Rectal smooth muscle tissue (tissue), 1 donor: ENCODE measurements around the gene MARK3.

Source experiments
- H3K27ac ChIP-seq: one replicate; pipeline ENCODE4 v1.7.0; 2013; ENCODE audit warnings: low read depth, low read length, inconsistent platforms
- H3K27me3 ChIP-seq: one replicate; pipeline ENCODE4 v1.7.0; 2013; ENCODE audit warnings: low read length; ENCODE audit not compliant: control insufficient read depth, insufficient read depth
- H3K36me3 ChIP-seq: one replicate; pipeline ENCODE4 v1.7.0; 2013; ENCODE audit warnings: low read length; ENCODE audit not compliant: control insufficient read depth, insufficient read depth
- H3K4me1 ChIP-seq: one replicate; pipeline ENCODE4 v1.7.0; 2013; ENCODE audit warnings: low read length; ENCODE audit not compliant: control insufficient read depth, insufficient read depth
- H3K4me3 ChIP-seq: one replicate; pipeline ENCODE4 v1.7.0; 2013; ENCODE audit warnings: low read length
- H3K9ac ChIP-seq: one replicate; pipeline ENCODE4 v1.7.0; 2013; ENCODE audit warnings: low read length

The MARK3 gene

GRCh38 chr14:103540821-103541708, 155.8 kb downstream of the MARK3 start:
- Histone ChIP-seq H3K27me3 (no peaks in the 10 kb centered on the region), H3K4me3 (peak overlapping the region; percentile 17), H3K36me3 (no peaks in the 10 kb centered on the region), H3K4me1 (peaks cover 67% of the 10 kb centered on the region), H3K9ac (no peak overlapping the region), H3K27ac (peak overlapping the region; percentile 85)

- no peak overlapping the region for H3K9ac ChIP-seq
- H3K4me1 ChIP-seq = peaks cover 70% of the 10 kb centered on the region
- peak overlapping the region; percentile 85 for H3K27ac ChIP-seq
Observed at GRCh38 chr14:103541709-103542604, 156.7 kb downstream of the MARK3 start.

GRCh38 chr14:103542605-103543088, 157.4 kb downstream of the MARK3 start:
- H3K9ac ChIP-seq = no peak overlapping the region
- H3K4me1 ChIP-seq = peaks cover 70% of the 10 kb centered on the region
- H3K27me3 ChIP-seq = no peaks in the 10 kb centered on the region
- no peak overlapping the region for H3K4me3 ChIP-seq
- H3K27ac ChIP-seq = peak overlapping the region; percentile 85
- no peaks in the 10 kb centered on the region for H3K36me3 ChIP-seq

More at GRCh38 chr14:103541709-103542604, 156.7 kb downstream of the MARK3 start:
- no peak overlapping the region for H3K4me3 ChIP-seq
- H3K27me3 ChIP-seq = no peaks in the 10 kb centered on the region
- H3K36me3 ChIP-seq = no peaks in the 10 kb centered on the region

GRCh38 chr14:103543140-103543539, 157.9 kb downstream of the MARK3 start:
- H3K36me3 ChIP-seq = no peaks in the 10 kb centered on the region
- no peak overlapping the region for H3K4me3 ChIP-seq
- peak overlapping the region; percentile 85 for H3K27ac ChIP-seq
- no peaks in the 10 kb centered on the region for H3K27me3 ChIP-seq
- H3K4me1 ChIP-seq = peaks cover 68% of the 10 kb centered on the region
- H3K9ac ChIP-seq = no peak overlapping the region

- Histone ChIP-seq H3K4me3 (no peak overlapping the region), H3K27me3 (no peaks in the 10 kb centered on the region), H3K36me3 (no peaks in the 10 kb centered on the region), H3K9ac (no peak overlapping the region), H3K27ac (peak overlapping the region; percentile 85), H3K4me1 (peaks cover 63% of the 10 kb centered on the region)
Observed at GRCh38 chr14:103543721-103544387, 158.6 kb downstream of the MARK3 start.

GRCh38 chr14:103544388-103545218, 159.4 kb downstream of the MARK3 start:
- Histone ChIP-seq H3K4me3 (peak overlapping the region; percentile 26), H3K27ac (peak overlapping the region; percentile 85), H3K27me3 (no peaks in the 10 kb centered on the region), H3K9ac (no peak overlapping the region), H3K36me3 (no peaks in the 10 kb centered on the region), H3K4me1 (peaks cover 64% of the 10 kb centered on the region)

DNA sequence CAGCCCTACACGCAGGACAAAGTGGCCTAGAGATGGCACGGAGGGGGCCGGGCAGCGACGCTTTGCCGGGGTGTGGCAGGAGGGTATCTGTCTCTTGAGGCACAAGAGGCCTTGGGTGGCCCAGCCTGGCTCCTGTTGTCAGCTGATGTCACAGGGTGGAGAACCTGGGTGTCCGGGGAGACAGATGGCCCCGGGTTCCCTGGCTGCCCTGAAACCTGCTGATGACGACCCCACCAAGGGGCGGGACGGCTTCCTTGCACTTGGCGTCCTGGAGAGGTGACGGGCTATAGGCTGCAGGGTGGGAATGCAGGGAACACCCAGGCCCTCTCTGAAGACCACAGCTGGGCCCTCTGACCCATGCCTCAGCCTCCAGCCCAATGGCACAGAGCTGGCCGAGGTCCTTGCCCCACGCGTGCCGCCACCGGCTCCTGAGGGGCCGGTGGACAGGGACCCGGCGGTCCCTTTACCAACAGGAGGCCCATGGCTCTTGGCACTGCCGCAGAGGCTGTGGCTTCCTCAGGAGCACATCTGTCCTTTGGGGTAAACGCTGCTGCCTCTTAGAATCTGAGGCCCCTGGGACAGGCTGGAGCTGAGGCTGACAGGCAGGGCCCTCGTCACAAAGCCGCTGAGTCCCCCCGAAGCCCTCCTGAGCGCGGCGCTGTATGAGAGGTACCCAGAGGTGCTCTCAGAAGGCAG, 160.2 kb downstream of the MARK3 start:
- peaks cover 68% of the 10 kb centered on the region for H3K4me1 ChIP-seq
- H3K36me3 ChIP-seq = no peaks in the 10 kb centered on the region
- H3K27me3 ChIP-seq = no peaks in the 10 kb centered on the region
- H3K9ac ChIP-seq = no peak overlapping the region
- no peak overlapping the region for H3K4me3 ChIP-seq
- H3K27ac ChIP-seq = peak overlapping the region; percentile 85

DNA sequence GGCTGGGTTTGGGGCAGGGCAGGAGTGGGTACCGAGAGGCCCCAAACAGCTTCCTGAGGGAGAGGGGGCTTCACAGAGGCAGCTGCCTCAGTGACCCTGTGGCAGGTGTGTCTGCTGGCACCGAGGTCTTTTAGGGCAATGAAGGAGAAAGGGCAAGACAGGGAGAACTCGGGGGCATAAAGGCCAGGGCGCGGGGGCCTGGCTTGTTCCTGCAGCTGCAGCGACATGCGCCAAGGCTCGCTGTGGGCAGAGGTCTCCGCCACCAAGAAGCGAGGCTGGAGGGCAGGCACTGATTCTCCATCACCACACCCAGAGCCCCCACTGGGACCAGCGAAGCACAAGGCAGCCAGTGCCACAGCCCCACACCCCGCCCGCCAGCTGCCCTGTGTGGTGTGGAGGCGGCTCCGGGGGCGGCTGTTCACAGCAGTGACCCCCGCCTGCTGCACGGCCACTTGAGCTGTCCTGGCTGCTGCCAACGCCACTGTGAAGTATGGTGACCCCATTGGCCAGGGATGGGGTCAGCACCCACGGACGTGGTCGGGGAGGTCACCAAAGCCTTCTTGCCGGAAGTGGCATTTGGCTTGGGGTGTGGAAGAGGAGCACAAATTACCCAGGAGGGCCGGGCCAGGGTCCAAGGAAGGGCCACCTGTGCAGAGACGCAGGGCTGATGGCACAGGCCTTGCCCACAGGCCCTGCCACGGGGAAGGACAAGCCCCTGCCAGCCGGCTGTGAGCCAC, 160.9 kb downstream of the MARK3 start:
- no peaks in the 10 kb centered on the region for H3K36me3 ChIP-seq
- no peak overlapping the region for H3K9ac ChIP-seq
- H3K4me1 ChIP-seq = peaks cover 68% of the 10 kb centered on the region
- no peak overlapping the region for H3K4me3 ChIP-seq
- H3K27me3 ChIP-seq = no peaks in the 10 kb centered on the region
- no peak overlapping the region for H3K27ac ChIP-seq

DNA sequence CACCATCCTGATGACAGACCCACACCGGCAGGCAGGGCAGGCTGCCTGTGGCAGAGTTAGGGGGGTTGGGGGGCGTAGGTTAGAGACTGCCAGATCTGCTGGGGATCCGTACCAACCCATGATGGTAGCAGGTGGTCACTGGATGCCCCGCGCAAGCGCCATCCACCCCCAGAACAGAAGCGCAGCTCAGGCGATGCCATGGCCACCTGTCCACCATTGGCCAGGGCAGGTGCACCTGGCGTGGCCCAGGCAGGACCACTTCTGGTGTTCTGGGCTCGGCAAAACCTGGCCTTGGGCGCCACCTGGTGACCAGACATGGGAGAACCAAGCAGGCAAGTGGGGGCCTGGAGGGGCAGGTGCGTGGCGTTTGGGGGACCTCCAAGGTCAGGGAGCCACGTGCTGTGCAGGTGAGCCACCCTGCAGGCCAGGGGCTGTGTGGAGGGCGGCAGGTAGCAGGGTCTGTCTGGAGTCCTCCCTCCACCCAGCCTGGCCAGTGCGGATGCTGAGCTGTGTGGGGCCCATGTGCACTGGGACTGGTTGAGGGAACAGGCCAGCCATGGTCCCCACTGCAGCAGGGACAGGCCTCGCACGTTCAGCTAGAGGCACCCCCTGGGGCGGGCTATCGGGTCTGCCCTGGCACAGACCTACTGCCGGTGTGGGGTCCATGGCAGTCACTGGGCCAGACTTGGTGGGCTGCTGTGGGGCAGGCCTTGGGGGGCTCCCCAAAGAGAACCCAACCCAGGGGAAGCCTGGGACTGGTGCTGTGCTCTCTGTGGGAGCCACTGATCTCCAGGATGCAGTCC, 161.6 kb downstream of the MARK3 start:
- Histone ChIP-seq H3K9ac (no peak overlapping the region), H3K27me3 (no peaks in the 10 kb centered on the region), H3K27ac (peak overlapping the region; percentile 21), H3K4me1 (peaks cover 68% of the 10 kb centered on the region), H3K36me3 (no peaks in the 10 kb centered on the region), H3K4me3 (no peak overlapping the region)

GRCh38 chr14:103547455-103547940, 162.3 kb downstream of the MARK3 start:
- no peak overlapping the region for H3K4me3 ChIP-seq
- H3K9ac ChIP-seq = no peak overlapping the region
- H3K27ac ChIP-seq = peak overlapping the region; percentile 21
- H3K36me3 ChIP-seq = no peaks in the 10 kb centered on the region
- H3K27me3 ChIP-seq = no peaks in the 10 kb centered on the region
- H3K4me1 ChIP-seq = peaks cover 68% of the 10 kb centered on the region
